Measurements from ENCODE around the gene PPP1R17. TPM values are rescaled to one million over a fixed set of nuclear protein-coding genes. Genes with fewer than 3 reads are reported as not detected.

Gene PPP1R17
- total and polyA plus RNA-seq, 2 donors (not counting 3 experiments of a cell fraction or from before 2014, with no cell fraction given) = not detected

- no peak overlapping the region for H3K27ac ChIP-seq (ENCODE audit: insufficient read depth, low read depth, low read length)
- no peaks in the 10 kb centered on the region for H3K79me2 ChIP-seq (ENCODE audit: control insufficient read depth, insufficient read depth, low read length)
- H3K4me3 ChIP-seq (replicated peaks in 1 of 3; ENCODE audit: insufficient read depth in 1 of 3, low read depth in 1 of 3, low read length in 3 of 3) = no peak overlapping the region
- POLR2A ChIA-PET = no interaction called here
- DNase-seq (ENCODE audit: low read depth, low spot score) (peak; percentile 52), FAIRE-seq (peak; percentile 95)
- CTCF ChIA-PET = interaction anchor here (0.9 to 2.4 kb wide), 10 partner anchors 87 to 753 kb away, joined by 3 to 20 read pairs (median 4); no protein-coding TSS in a partner anchor
- no peaks in the 10 kb centered on the region for H3K9me1 ChIP-seq (replicated peaks; ENCODE audit: control insufficient read depth, extremely low read depth, insufficient read depth, low read length)
- no peaks in the 10 kb centered on the region for H3K36me3 ChIP-seq (ENCODE audit: control insufficient read depth in 2 of 2, extremely low read depth in 1 of 2, insufficient read depth in 2 of 2, low read length in 2 of 2)
- no peaks in the 10 kb centered on the region for H4K20me1 ChIP-seq (replicated peaks; ENCODE audit: control insufficient read depth, extremely low read depth, insufficient read depth, low read length)
- no peak overlapping the region for H2AFZ ChIP-seq (ENCODE audit: low read depth, low read length)
- dilution Hi-C loops (cut with MboI; ENCODE audit: extremely low pct_ligation_motif_present, low sequenced_read_pairs) (no loop called here), intact Hi-C loops (cut with micrococcal nuclease) (loop anchor here (1.0 kb wide), 5 partner anchors 88 to 602 kb away; no protein-coding TSS in a partner anchor)
- TF ChIP-seq MAX (IDR thresholded peaks at IDR 0.05; ENCODE audit: insufficient read depth, insufficient read length) (no peak), POLR2AphosphoS5 (IDR thresholded peaks at IDR 0.05; ENCODE audit: insufficient read depth, low read depth, low read length) (no peak), MYC (IDR thresholded peaks at IDR 0.05; ENCODE audit: low read depth, low read length) (no peak), POLR2A (IDR thresholded peaks at IDR 0.05; ENCODE audit: low read depth, low read length) (no peak), CTCF (IDR thresholded peaks at IDR 0.05; ENCODE audit: extremely low read depth in 1 of 2, insufficient read depth in 1 of 2, low read depth in 1 of 2, low read length in 2 of 2) (peak; percentile 77 to 78), JUN (IDR thresholded peaks at IDR 0.05; ENCODE audit: borderline replicate concordance, insufficient read depth, insufficient read length, low read depth) (no peak)
- H3K4me2 ChIP-seq (ENCODE audit: insufficient read depth, low read length) = no peak overlapping the region
- no TSS peak for BruUV-seq (replicated peaks)
- no peaks in the 10 kb centered on the region for H3K9me3 ChIP-seq (replicated peaks; ENCODE audit: control insufficient read depth, insufficient read depth, low read length)
- no peaks in the 10 kb centered on the region for H3K27me3 ChIP-seq (ENCODE audit: control insufficient read depth in 2 of 2, insufficient read depth in 2 of 2, low read length in 2 of 2)
- no peak overlapping the region for H3K9ac ChIP-seq (replicated peaks; ENCODE audit: extremely low read depth, insufficient read depth, low read length)
- no peaks in the 10 kb centered on the region for H3K4me1 ChIP-seq (ENCODE audit: control insufficient read depth, extremely low read depth, insufficient read depth, low read length)
Observed at GRCh38 chr7:31735991-31736982, 49.3 kb downstream of the PPP1R17 start.
